ENCODE measurements around the gene TNNT1.

DNA sequence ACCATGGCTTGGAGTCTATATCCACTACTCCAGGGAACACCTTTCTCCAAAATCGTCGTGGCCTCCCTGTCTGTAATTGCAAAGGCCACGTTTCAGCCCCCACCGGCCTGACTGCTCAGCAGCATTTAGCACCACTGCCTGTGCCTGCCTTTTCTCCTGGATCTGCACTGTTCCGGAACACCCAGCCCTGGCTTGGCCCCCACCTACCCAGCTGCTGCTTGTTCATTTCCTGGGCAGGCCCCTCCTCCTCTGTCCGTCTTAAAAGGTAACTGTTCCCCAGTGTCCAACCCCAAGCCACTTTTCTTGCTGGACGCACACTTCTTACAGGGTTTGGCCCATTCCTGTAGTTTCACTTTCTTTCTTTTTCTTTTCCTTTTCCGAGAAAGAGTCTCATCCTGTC lies 39.6 kb upstream of the TNNT1 start:
- TF ChIP-seq, protein P1, sequence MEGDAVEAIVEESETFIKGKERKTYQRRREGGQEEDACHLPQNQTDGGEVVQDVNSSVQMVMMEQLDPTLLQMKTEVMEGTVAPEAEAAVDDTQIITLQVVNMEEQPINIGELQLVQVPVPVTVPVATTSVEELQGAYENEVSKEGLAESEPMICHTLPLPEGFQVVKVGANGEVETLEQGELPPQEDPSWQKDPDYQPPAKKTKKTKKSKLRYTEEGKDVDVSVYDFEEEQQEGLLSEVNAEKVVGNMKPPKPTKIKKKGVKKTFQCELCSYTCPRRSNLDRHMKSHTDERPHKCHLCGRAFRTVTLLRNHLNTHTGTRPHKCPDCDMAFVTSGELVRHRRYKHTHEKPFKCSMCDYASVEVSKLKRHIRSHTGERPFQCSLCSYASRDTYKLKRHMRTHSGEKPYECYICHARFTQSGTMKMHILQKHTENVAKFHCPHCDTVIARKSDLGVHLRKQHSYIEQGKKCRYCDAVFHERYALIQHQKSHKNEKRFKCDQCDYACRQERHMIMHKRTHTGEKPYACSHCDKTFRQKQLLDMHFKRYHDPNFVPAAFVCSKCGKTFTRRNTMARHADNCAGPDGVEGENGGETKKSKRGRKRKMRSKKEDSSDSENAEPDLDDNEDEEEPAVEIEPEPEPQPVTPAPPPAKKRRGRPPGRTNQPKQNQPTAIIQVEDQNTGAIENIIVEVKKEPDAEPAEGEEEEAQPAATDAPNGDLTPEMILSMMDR (IDR thresholded peaks at IDR 0.05; ENCODE audit: extremely low read depth in 1 of 2, insufficient read depth in 1 of 2, low read depth in 1 of 2, low read length in 2 of 2): no peak
- TF ChIP-seq POLR2A (IDR thresholded peaks at IDR 0.05; ENCODE audit: low read depth, low read length): no peak
- TF ChIP-seq EZH2 (IDR thresholded peaks at IDR 0.05; ENCODE audit: borderline replicate concordance, low read depth, low read length, severe bottlenecking): no peak
- no peak for TF ChIP-seq MYC (IDR thresholded peaks at IDR 0.05; ENCODE audit: low read depth, low read length)
